ENCODE measurements around the gene PIM3. TPM values are rescaled to one million over a fixed set of nuclear protein-coding genes. Genes with fewer than 3 reads are reported as not detected.

The PIM3 gene
- total RNA-seq (10 to 100 TPM; 41.4 to 74.9 TPM), polyA plus RNA-seq (10 to 100 TPM; 11.0 to 16.0 TPM)
- long read RNA-seq, donor 1, transcript PIM3-201 (6 exons, 2,369 nt) = major isoform, 36 of 98 reads
- long read RNA-seq, donor 1, partial matches to known transcripts = 60 of 98 reads
- long read RNA-seq, donor 1, other reads (novel, unspliced or antisense) = 2 of 98 reads
- long read RNA-seq, donor 2, transcript PIM3-201 (6 exons, 2,369 nt) = major isoform, 221 of 279 reads
- long read RNA-seq, donor 2, partial matches to known transcripts = 44 of 279 reads
- long read RNA-seq, donor 2, other reads (novel, unspliced or antisense) = 14 of 279 reads

GRCh38 chr22:49960159-49961004, at the start of gene PIM3:
Gene PIM3, plus strand, starts transcription at chr22:49960772. Its CDS starts 176 bp downstream, at chr22:49960948.
- peak; percentile 95 to 96 for DNase-seq
- ATAC-seq (ENCODE audit: low FRiP score) = peak; percentile 88
- no peaks in the 10 kb centered on the region for H3K27me3 ChIP-seq (ENCODE audit: control insufficient read depth in 1 of 2, insufficient read depth in 2 of 2, low read length in 1 of 2)
- H3K9me3 ChIP-seq (ENCODE audit: control insufficient read depth, low read length) = no peaks in the 10 kb centered on the region
- WGBS, 2 donors = 1% methylated on average over 91 to 137 of the region's 137 CpGs
- H3K4me1 ChIP-seq (ENCODE audit: control insufficient read depth in 1 of 2, insufficient read depth in 2 of 2, low read length in 2 of 2) = no peaks in the 10 kb centered on the region
- H3K4me3 ChIP-seq (ENCODE audit: low read length in 2 of 2) = peak within 1 kb of the TSS; percentile 81 to 86
- H3K36me3 ChIP-seq (ENCODE audit: control insufficient read depth in 1 of 2, insufficient read depth in 2 of 2, low read length in 1 of 2) = peaks cover 0 to 3% of the 10 kb centered on the region in 2 donors
- peak within 1 kb of the TSS in 1 of 2 donors; percentile 60 for H3K27ac ChIP-seq (ENCODE audit: low read depth in 1 of 2, low read length in 2 of 2)
- intact Hi-C loops (cut with DNase I) = loop anchor here in 1 of 2 donors (10.0 kb wide), 1 partner anchor 244 kb away; the partner anchor contains the start of gene SELENOO

- WGBS, 2 donors = 95% methylated on average over 30 of the region's 30 CpGs
Measured at GRCh38 chr22:49911881-49912625, 48.5 kb upstream of the PIM3 start.

GRCh38 chr22:49913026-49913425, 47.5 kb upstream of the PIM3 start:
- Histone ChIP-seq H3K9me3 (ENCODE audit: control insufficient read depth, low read length) (no peaks in the 10 kb centered on the region), H3K4me3 (ENCODE audit: low read length in 2 of 2) (no peak overlapping the region), H3K27ac (ENCODE audit: low read depth in 1 of 2, low read length in 2 of 2) (no peak overlapping the region), H3K36me3 (ENCODE audit: control insufficient read depth in 1 of 2, insufficient read depth in 2 of 2, low read length in 1 of 2) (peaks cover 0 to 7% of the 10 kb centered on the region in 2 donors), H3K4me1 (ENCODE audit: control insufficient read depth in 1 of 2, insufficient read depth in 2 of 2, low read length in 2 of 2) (no peaks in the 10 kb centered on the region), H3K27me3 (ENCODE audit: control insufficient read depth in 1 of 2, insufficient read depth in 2 of 2, low read length in 1 of 2) (no peaks in the 10 kb centered on the region)
- intact Hi-C loops (cut with DNase I) = no loop called here
- DNase-seq (no peak), ATAC-seq (ENCODE audit: low FRiP score) (no peak)
- WGBS, 2 donors = 94 to 97% methylated on average over 14 of the region's 14 CpGs

More at GRCh38 chr22:49911881-49912625, 48.5 kb upstream of the PIM3 start:
- Histone ChIP-seq H3K9me3 (ENCODE audit: control insufficient read depth, low read length) (no peaks in the 10 kb centered on the region), H3K36me3 (ENCODE audit: control insufficient read depth in 1 of 2, insufficient read depth in 2 of 2, low read length in 1 of 2) (peaks cover 0 to 14% of the 10 kb centered on the region in 2 donors), H3K27ac (ENCODE audit: low read depth in 1 of 2, low read length in 2 of 2) (no peak overlapping the region), H3K4me3 (ENCODE audit: low read length in 2 of 2) (no peak overlapping the region), H3K27me3 (ENCODE audit: control insufficient read depth in 1 of 2, insufficient read depth in 2 of 2, low read length in 1 of 2) (no peaks in the 10 kb centered on the region), H3K4me1 (ENCODE audit: control insufficient read depth in 1 of 2, insufficient read depth in 2 of 2, low read length in 2 of 2) (no peaks in the 10 kb centered on the region)
- ATAC-seq (ENCODE audit: low FRiP score) (no peak), DNase-seq (peak in 1 of 2 donors; percentile 32)
- intact Hi-C loops (cut with DNase I) = no loop called here

- WGBS, 2 donors = 96% methylated on average over 14 of the region's 14 CpGs
- Histone ChIP-seq H3K36me3 (ENCODE audit: control insufficient read depth in 1 of 2, insufficient read depth in 2 of 2, low read length in 1 of 2) (peaks cover 0 to 7% of the 10 kb centered on the region in 2 donors), H3K4me1 (ENCODE audit: control insufficient read depth in 1 of 2, insufficient read depth in 2 of 2, low read length in 2 of 2) (no peaks in the 10 kb centered on the region), H3K27me3 (ENCODE audit: control insufficient read depth in 1 of 2, insufficient read depth in 2 of 2, low read length in 1 of 2) (no peaks in the 10 kb centered on the region), H3K9me3 (ENCODE audit: control insufficient read depth, low read length) (no peaks in the 10 kb centered on the region), H3K27ac (ENCODE audit: low read depth in 1 of 2, low read length in 2 of 2) (no peak overlapping the region), H3K4me3 (ENCODE audit: low read length in 2 of 2) (no peak overlapping the region)
- ATAC-seq (ENCODE audit: low FRiP score) (no peak), DNase-seq (no peak)
- intact Hi-C loops (cut with DNase I) = no loop called here
Measured at GRCh38 chr22:49913446-49913845, 47.1 kb upstream of the PIM3 start.

GRCh38 chr22:49914256-49914655, 46.3 kb upstream of the PIM3 start:
- Histone ChIP-seq H3K27me3 (ENCODE audit: control insufficient read depth in 1 of 2, insufficient read depth in 2 of 2, low read length in 1 of 2) (no peaks in the 10 kb centered on the region), H3K4me1 (ENCODE audit: control insufficient read depth in 1 of 2, insufficient read depth in 2 of 2, low read length in 2 of 2) (no peaks in the 10 kb centered on the region), H3K9me3 (ENCODE audit: control insufficient read depth, low read length) (no peaks in the 10 kb centered on the region), H3K27ac (ENCODE audit: low read depth in 1 of 2, low read length in 2 of 2) (no peak overlapping the region), H3K4me3 (ENCODE audit: low read length in 2 of 2) (no peak overlapping the region), H3K36me3 (ENCODE audit: control insufficient read depth in 1 of 2, insufficient read depth in 2 of 2, low read length in 1 of 2) (peaks cover 0 to 5% of the 10 kb centered on the region in 2 donors)
- intact Hi-C loops (cut with DNase I) = no loop called here
- WGBS, 2 donors = 88 to 92% methylated on average over 12 of the region's 12 CpGs
- DNase-seq (peak in 1 of 2 donors; percentile 73), ATAC-seq (ENCODE audit: low FRiP score) (no peak)

GRCh38 chr22:49915610-49916009, 45.0 kb upstream of the PIM3 start:
- Histone ChIP-seq H3K27ac (ENCODE audit: low read depth in 1 of 2, low read length in 2 of 2) (no peak overlapping the region), H3K4me1 (ENCODE audit: control insufficient read depth in 1 of 2, insufficient read depth in 2 of 2, low read length in 2 of 2) (no peaks in the 10 kb centered on the region), H3K27me3 (ENCODE audit: control insufficient read depth in 1 of 2, insufficient read depth in 2 of 2, low read length in 1 of 2) (no peaks in the 10 kb centered on the region), H3K9me3 (ENCODE audit: control insufficient read depth, low read length) (no peaks in the 10 kb centered on the region), H3K36me3 (ENCODE audit: control insufficient read depth in 1 of 2, insufficient read depth in 2 of 2, low read length in 1 of 2) (peaks cover 0 to 5% of the 10 kb centered on the region in 2 donors), H3K4me3 (ENCODE audit: low read length in 2 of 2) (no peak overlapping the region)
- WGBS, 2 donors = 90 to 93% methylated on average over 12 of the region's 12 CpGs
- intact Hi-C loops (cut with DNase I) = loop anchor here in 1 of 2 donors (5.0 kb wide), 1 partner anchor 58 kb away; no protein-coding TSS in a partner anchor
- no peak for DNase-seq
- ATAC-seq (ENCODE audit: low FRiP score) = no peak

- intact Hi-C loops (cut with DNase I) = loop anchor here in 1 of 2 donors (5.0 kb wide), 1 partner anchor 60 kb away; no protein-coding TSS in a partner anchor
- no peak for DNase-seq
Measured at GRCh38 chr22:49916831-49917230, 43.7 kb upstream of the PIM3 start.

More at GRCh38 chr22:49916831-49917230, 43.7 kb upstream of the PIM3 start:
- H3K4me3 ChIP-seq (ENCODE audit: low read length in 2 of 2) = no peak overlapping the region
- H3K36me3 ChIP-seq (ENCODE audit: control insufficient read depth in 1 of 2, insufficient read depth in 2 of 2, low read length in 1 of 2) = peaks cover 0 to 5% of the 10 kb centered on the region in 2 donors
- 93 to 95% methylated on average over 11 of the region's 11 CpGs for WGBS, 2 donors
- no peaks in the 10 kb centered on the region for H3K4me1 ChIP-seq (ENCODE audit: control insufficient read depth in 1 of 2, insufficient read depth in 2 of 2, low read length in 2 of 2)
- H3K27ac ChIP-seq (ENCODE audit: low read depth in 1 of 2, low read length in 2 of 2) = no peak overlapping the region
- H3K9me3 ChIP-seq (ENCODE audit: control insufficient read depth, low read length) = no peaks in the 10 kb centered on the region
- H3K27me3 ChIP-seq (ENCODE audit: control insufficient read depth in 1 of 2, insufficient read depth in 2 of 2, low read length in 1 of 2) = no peaks in the 10 kb centered on the region
- ATAC-seq (ENCODE audit: low FRiP score) = no peak

Measured in aorta (tissue), 5 donors.